Neural cell (in vitro differentiated cells): ENCODE measurements around the gene MAOB. TPM values are rescaled to one million over a fixed set of nuclear protein-coding genes. Genes with fewer than 3 reads are reported as not detected.

Source experiments
- H2AFZ ChIP-seq: fragments of 200-600, 300-800 bp; sonication (generic), shearing (Covaris generic); 2 replicates; pipeline ENCODE4 v1.6.0; 2014; ENCODE audit warnings: low read depth, mild to moderate bottlenecking, antibody characterized with exemption, low read length, moderate library complexity
- H3F3A ChIP-seq: fragments of 200-600 bp; shearing (Covaris generic); 2 replicates; pipeline ENCODE4 v1.6.1; 2016; ENCODE audit warnings: mild to moderate bottlenecking, moderate library complexity, mixed read lengths, antibody characterized with exemption, low read length; ENCODE audit not compliant: insufficient read depth, poor library complexity, severe bottlenecking
- H3K27ac ChIP-seq: fragments of 200-600, 300-800 bp; sonication (generic), shearing (Covaris generic); 2 replicates; pipeline ENCODE4 v1.5.1; 2014; ENCODE audit warnings: mild to moderate bottlenecking, low read length, moderate library complexity
- H3K27me3 ChIP-seq: fragments of 300-800, 200-600 bp; sonication (generic), shearing (Covaris generic); 2 replicates; pipeline ENCODE4 v1.6.0; 2014; ENCODE audit warnings: mild to moderate bottlenecking, low read depth, low read length, moderate library complexity; ENCODE audit not compliant: insufficient read depth
- H3K36me3 ChIP-seq: fragments of 300-800, 200-600 bp; sonication (generic), shearing (Covaris generic); 2 replicates; pipeline ENCODE4 v1.5.1; 2014; ENCODE audit warnings: mild to moderate bottlenecking, antibody characterized with exemption, low read length, moderate library complexity; ENCODE audit not compliant: insufficient read depth
- H3K4me2 ChIP-seq: fragments of 300-800, 200-600 bp; sonication (generic), shearing (Covaris generic); 2 replicates; pipeline ENCODE4 v1.6.0; 2014; ENCODE audit warnings: mild to moderate bottlenecking, low read length
- H3K4me3 ChIP-seq: fragments of 300-800, 200-600 bp; sonication (generic), shearing (Covaris generic); 2 replicates; pipeline ENCODE4 v1.5.1; 2014; ENCODE audit warnings: mild to moderate bottlenecking, low read length, moderate library complexity
- H3K79me2 ChIP-seq: fragments of 200-600 bp; shearing (Covaris generic); replicated peaks from 2 replicates; pipeline ENCODE4 v1.6.0; 2014; ENCODE audit warnings: mild to moderate bottlenecking, low read length, moderate library complexity; ENCODE audit not compliant: insufficient read depth
- H3K9ac ChIP-seq: fragments of 300-800, 200-600 bp; sonication (generic), shearing (Covaris generic); 2 replicates; pipeline ENCODE4 v1.6.1; 2016; ENCODE audit warnings: mild to moderate bottlenecking, low read length, mixed read lengths
- H3K9me2 ChIP-seq: fragments of 200-600 bp; shearing (Covaris generic); 2 replicates; pipeline ENCODE4 v1.6.1; 2016; ENCODE audit warnings: mild to moderate bottlenecking, low read length, mixed read lengths; ENCODE audit not compliant: insufficient read depth
- H3K9me3 ChIP-seq: fragments of 200-600, 300-800 bp; sonication (generic), shearing (Covaris generic); 2 replicates; pipeline ENCODE4 v1.6.1; 2016; ENCODE audit warnings: mild to moderate bottlenecking, mixed run types, low read length, moderate library complexity, mixed read lengths
- H4K20me1 ChIP-seq: fragments of 200-600 bp; shearing (Covaris generic); 2 replicates; pipeline ENCODE4 v1.6.1; 2016; ENCODE audit warnings: mild to moderate bottlenecking, mixed run types; ENCODE audit not compliant: insufficient read depth
- CTCF ChIP-seq: fragments of 450-650 bp; IDR thresholded peaks from 2 replicates; pipeline ENCODE4 v1.5.1; 2014; ENCODE audit warnings: antibody characterized with exemption, mild to moderate bottlenecking, moderate library complexity; ENCODE audit not compliant: poor library complexity, severe bottlenecking
- EZH2 ChIP-seq: fragments of 200-600, 300-800 bp; shearing (Covaris generic), sonication (generic); IDR thresholded peaks from 2 replicates; pipeline ENCODE4 v1.6.1; 2014; ENCODE audit warnings: antibody characterized with exemption, low read length, borderline replicate concordance, mild to moderate bottlenecking; ENCODE audit not compliant: insufficient read depth, poor library complexity, severe bottlenecking
- POLR2AphosphoS5 ChIP-seq: IDR thresholded peaks from 2 replicates; pipeline ENCODE4 v1.6.1; 2012
- RAD21 ChIP-seq: fragments of 450-650 bp; conservative IDR thresholded peaks from 2 replicates; pipeline ENCODE4 v1.6.1; 2014; ENCODE audit warnings: antibody characterized with exemption, mild to moderate bottlenecking, moderate library complexity
- REST ChIP-seq: IDR thresholded peaks from 2 replicates; pipeline ENCODE4 v1.6.1; 2012; ENCODE audit warnings: borderline replicate concordance
- SMC3 ChIP-seq: fragments of 450-650 bp; conservative IDR thresholded peaks from 2 replicates; pipeline ENCODE4 v1.6.1; 2014; ENCODE audit warnings: antibody characterized with exemption, mild to moderate bottlenecking, moderate library complexity; ENCODE audit not compliant: poor library complexity
- TAF1 ChIP-seq: IDR thresholded peaks from 2 replicates; pipeline ENCODE4 v1.6.1; 2012; ENCODE audit warnings: low read depth
- polyA plus RNA-seq: library from polyadenylated mRNA; depleted of rRNA; stranded (reverse); fragments of >200 nt; gene quantifications from 2 replicates; pipeline ENCODE4 v1.2.3, GENCODE V29; 2014

The MAOB gene
- polyA plus RNA-seq, 1 donor from 2014 or later = not detected

- Histone ChIP-seq H3K79me2 (no peaks in the 10 kb centered on the region), H3K9me2 (no peaks in the 10 kb centered on the region), H3K9me3 (no peaks in the 10 kb centered on the region), H3K27ac (no peak overlapping the region), H3K9ac (no peak overlapping the region), H4K20me1 (no peaks in the 10 kb centered on the region), H2AFZ (no peak overlapping the region), H3K4me3 (no peak overlapping the region), H3K27me3 (no peaks in the 10 kb centered on the region), H3K36me3 (no peaks in the 10 kb centered on the region), H3F3A (no peaks in the 10 kb centered on the region), H3K4me2 (no peak overlapping the region)
- TF ChIP-seq CTCF (no peak), EZH2 (no peak)
Measured at GRCh38 chrX:43899878-43900815, 17.9 kb upstream of the MAOB start.

GRCh38 chrX:43898406-43899035, 16.3 kb upstream of the MAOB start:
- H3K27me3 ChIP-seq = no peaks in the 10 kb centered on the region
- no peaks in the 10 kb centered on the region for H3K79me2 ChIP-seq
- no peak overlapping the region for H3K4me3 ChIP-seq
- no peak overlapping the region for H3K9ac ChIP-seq
- no peaks in the 10 kb centered on the region for H4K20me1 ChIP-seq
- H3K36me3 ChIP-seq = no peaks in the 10 kb centered on the region
- H3K4me2 ChIP-seq = no peak overlapping the region
- no peaks in the 10 kb centered on the region for H3K9me3 ChIP-seq
- no peak for TF ChIP-seq REST
- no peaks in the 10 kb centered on the region for H3F3A ChIP-seq
- no peak overlapping the region for H3K27ac ChIP-seq
- no peak overlapping the region for H2AFZ ChIP-seq
- H3K9me2 ChIP-seq = no peaks in the 10 kb centered on the region

- no peaks in the 10 kb centered on the region for H3F3A ChIP-seq
- H4K20me1 ChIP-seq = no peaks in the 10 kb centered on the region
- no peaks in the 10 kb centered on the region for H3K9me2 ChIP-seq
- H3K27ac ChIP-seq = no peak overlapping the region
- no peak overlapping the region for H3K9ac ChIP-seq
- H3K79me2 ChIP-seq = no peaks in the 10 kb centered on the region
- no peaks in the 10 kb centered on the region for H3K27me3 ChIP-seq
- H2AFZ ChIP-seq = no peak overlapping the region
- no peak overlapping the region for H3K4me2 ChIP-seq
- no peak for TF ChIP-seq SMC3
- TF ChIP-seq EZH2 = no peak
- no peak for TF ChIP-seq TAF1
- no peak for TF ChIP-seq POLR2AphosphoS5
- TF ChIP-seq CTCF = no peak
- no peak for TF ChIP-seq RAD21
- H3K36me3 ChIP-seq = no peaks in the 10 kb centered on the region
- no peaks in the 10 kb centered on the region for H3K9me3 ChIP-seq
- H3K4me3 ChIP-seq = no peak overlapping the region
Measured at GRCh38 chrX:43897290-43897689, 15.0 kb upstream of the MAOB start.
